ENCODE measurements around the gene NAGS.

GRCh38 chr17:44022246-44022645 lies 17.8 kb downstream of the NAGS start:
- TF ChIP-seq SPI1 (IDR thresholded peaks at IDR 0.05; ENCODE audit: low read depth, low read length), result no peak
- TF ChIP-seq TAF1 (IDR thresholded peaks at IDR 0.05; ENCODE audit: low read depth, low read length), result no peak
- no peak for TF ChIP-seq POLR2AphosphoS5 (IDR thresholded peaks at IDR 0.05; ENCODE audit: low read depth, low read length)
- TF ChIP-seq POU2F2 (IDR thresholded peaks at IDR 0.05; ENCODE audit: low read depth, low read length), result no peak
- TF ChIP-seq POLR2A (IDR thresholded peaks at IDR 0.05; ENCODE audit: low read depth, low read length), result no peak
- TF ChIP-seq PAX5 (IDR thresholded peaks at IDR 0.05; ENCODE audit: insufficient read depth, low read length, severe bottlenecking), result no peak

All from GM12891 (cell line).